Activated CD4-positive, CD25-positive, alpha-beta regulatory T cell treated with anti-CD3 and anti-CD28 coated beads, Interleukin-2, amount 50 U/mL, for 24 hours (primary cell): ENCODE measurements around the gene CFAP299.
"Not testable (repeated sequence)": the region's sequence is repeated elsewhere in the genome, so short reads cannot be mapped to it uniquely, and the experiment has no call there.

Source experiments
- ATAC-seq, 2 donors: fragments of 150-1000 bp; cut with Tn5 transposase; one replicate each; pipeline ENCODE4 v1.10.0; 2021; ENCODE audit warnings: mild to moderate bottlenecking in 1 of 2, moderate library complexity in 1 of 2

Gene CFAP299

DNA sequence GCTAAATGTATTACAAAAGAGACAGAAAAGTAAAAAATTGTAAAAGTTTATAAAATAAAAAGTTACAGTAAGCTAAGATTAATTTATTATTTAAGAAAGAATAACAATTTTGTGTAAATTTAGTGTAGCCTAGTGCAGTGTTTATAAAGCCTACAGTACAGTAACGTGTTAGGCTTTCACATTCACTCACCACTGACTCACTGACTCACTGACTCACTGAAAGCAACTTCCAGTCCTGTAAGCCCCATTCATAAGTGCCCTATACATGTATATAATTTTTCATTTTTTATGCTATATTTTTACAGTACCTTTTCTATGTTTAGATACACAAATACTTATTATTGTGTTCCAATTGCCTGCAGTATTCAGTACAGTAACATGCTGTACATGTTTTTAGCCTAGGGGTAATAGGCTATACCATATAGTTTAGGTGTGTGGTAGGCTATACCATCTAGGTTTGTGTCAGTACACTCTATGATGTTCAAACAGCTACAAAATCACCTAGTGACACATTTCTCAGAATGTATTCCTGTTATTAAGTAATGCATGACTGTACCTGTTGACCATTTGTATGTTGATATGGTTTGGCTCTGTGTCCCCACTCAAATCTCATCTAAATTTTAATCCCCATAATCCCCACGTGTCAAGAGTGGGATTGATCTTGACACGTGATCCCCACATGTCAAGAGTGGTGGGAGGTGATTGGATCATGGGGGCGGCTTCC, 57.9 kb downstream of the CFAP299 start:
- ATAC-seq: peak; percentile 98

DNA sequence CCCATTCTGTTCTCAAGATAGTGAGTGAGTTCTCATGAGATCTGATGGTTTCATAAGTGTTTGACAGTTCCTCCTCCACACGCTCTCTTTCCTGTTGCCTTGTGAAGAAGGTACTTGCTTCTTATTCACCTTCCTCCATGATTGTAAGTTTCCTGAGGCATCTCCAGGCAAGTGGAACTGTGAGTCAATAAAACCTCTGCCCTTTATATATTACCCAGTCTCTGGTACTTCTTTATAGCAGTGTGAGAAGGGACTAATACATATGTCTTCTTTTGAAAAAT, 58.4 kb downstream of the CFAP299 start:
- ATAC-seq: peak in 1 of 2 donors; percentile 8

DNA sequence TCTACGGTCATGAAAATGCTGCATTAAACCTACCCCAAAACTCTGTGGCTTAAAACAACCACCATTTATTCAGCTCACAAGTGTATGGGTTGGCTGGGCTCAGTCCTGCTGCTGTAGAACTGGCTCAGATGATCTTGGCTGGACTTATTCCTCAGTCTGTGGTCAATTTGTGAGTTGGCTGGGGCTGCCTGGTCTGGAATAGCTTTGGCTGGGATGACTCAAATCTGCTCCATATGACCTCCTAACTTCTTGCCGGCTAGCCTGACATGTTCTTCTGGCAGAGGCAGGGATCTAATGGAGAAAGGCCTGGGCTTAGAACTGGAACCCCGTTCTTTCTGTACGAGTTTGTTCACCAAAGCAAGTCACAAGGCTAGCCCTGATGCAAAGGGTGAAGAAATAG, 71.7 kb downstream of the CFAP299 start:
- no peak for ATAC-seq

- no peak for ATAC-seq
Observed at GRCh38 chr4:80409809-80410208, 74.3 kb downstream of the CFAP299 start.

- no peak for ATAC-seq
Observed at GRCh38 chr4:80412322-80412721, 76.8 kb downstream of the CFAP299 start.

DNA sequence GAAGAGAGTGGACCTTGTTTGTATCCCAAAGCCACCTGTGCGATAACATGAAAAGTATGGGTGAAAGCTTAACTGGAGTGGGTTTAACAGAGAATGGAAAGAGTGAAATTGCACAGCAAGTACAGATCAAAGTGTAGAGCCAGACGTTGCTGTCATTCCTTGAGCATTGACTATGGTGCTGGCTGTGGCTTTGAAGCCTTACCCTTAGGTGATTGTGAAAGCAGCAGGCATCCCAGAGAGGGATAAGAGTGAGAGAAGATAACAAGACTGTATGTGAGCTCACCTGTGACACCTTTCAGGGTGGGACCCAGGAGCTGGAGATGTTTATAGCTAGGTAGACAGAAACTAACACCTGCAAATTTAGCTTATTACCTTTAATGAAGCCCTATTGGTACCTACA, 77.6 kb downstream of the CFAP299 start:
- no peak for ATAC-seq

DNA sequence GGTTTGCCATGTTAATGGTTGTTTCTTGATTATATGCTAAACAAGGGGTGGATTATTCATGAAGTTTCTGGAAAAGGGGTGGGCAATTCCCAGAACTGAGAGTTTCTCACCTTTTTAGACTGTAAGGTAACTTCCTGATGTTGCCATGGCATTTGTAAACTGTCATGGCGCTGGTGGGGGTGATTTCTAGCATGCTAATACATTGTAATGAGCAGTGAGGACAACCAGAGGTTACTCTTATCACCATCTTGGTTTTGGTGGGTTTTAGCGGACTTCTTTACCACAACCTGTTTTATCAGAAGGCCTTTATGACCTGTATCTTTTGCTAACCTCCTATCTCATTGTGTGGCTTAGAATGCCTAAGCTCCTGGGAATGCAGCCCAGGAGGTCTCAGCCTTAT, 81.5 kb downstream of the CFAP299 start:
- no peak for ATAC-seq

DNA sequence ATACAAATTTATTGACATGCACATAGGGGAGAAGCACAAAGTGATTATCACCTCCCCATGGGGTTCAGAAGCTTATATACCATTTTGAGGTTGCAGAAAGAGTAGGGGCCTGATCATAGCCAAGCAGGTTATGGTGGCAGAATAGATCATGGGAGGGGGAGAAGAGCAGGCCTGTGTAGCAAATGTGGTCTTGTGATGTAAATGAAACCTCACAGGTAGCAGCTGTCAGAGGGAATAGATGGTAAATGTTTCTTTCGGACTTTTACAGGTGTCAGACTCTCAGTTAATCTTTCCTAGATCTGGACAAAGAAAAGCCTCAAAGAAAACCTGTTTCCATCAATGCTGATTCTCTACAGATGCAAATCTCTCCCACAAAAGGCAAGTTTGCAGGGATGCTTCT, 84.4 kb downstream of the CFAP299 start:
- ATAC-seq: no peak

GRCh38 chr4:80420638-80421037, 85.1 kb downstream of the CFAP299 start:
- no peak for ATAC-seq

GRCh38 chr4:80422727-80423404, 87.3 kb downstream of the CFAP299 start:
- ATAC-seq: peak; percentile 83 to 93

DNA sequence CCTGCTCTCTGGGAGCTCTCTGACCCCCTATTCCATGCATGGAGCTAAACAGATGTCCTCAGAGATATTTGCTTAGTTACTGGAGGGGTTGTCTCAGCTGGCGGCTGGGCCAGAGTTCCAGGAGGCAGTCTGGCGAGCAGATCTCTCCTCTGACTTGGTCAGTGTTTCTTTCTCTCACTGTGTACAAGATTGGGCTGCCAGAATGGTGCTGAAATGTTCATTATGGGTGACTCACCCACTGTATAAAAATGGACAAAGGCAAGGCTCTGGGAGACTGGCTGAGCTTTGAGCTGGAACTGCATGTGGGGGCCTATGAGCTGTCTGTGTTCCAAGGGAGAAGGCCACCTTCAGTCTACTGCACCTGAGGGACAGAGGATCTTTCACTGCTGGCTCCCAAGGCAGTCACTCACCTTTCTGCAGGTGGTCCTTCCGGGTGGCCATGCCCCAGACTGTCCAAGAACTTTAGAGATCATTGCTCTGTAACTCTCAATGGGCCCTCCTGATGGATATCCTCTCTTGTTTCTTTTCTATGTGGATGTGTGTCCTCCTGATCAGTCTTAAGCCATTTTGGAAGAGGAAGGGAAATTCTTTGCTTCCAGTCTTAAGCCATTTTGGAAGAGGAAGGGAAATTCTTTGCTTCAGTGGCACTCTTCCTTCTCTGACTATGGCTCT, 88.2 kb downstream of the CFAP299 start:
- ATAC-seq: no peak

GRCh38 chr4:80424225-80424581, 88.7 kb downstream of the CFAP299 start:
- ATAC-seq: no peak

DNA sequence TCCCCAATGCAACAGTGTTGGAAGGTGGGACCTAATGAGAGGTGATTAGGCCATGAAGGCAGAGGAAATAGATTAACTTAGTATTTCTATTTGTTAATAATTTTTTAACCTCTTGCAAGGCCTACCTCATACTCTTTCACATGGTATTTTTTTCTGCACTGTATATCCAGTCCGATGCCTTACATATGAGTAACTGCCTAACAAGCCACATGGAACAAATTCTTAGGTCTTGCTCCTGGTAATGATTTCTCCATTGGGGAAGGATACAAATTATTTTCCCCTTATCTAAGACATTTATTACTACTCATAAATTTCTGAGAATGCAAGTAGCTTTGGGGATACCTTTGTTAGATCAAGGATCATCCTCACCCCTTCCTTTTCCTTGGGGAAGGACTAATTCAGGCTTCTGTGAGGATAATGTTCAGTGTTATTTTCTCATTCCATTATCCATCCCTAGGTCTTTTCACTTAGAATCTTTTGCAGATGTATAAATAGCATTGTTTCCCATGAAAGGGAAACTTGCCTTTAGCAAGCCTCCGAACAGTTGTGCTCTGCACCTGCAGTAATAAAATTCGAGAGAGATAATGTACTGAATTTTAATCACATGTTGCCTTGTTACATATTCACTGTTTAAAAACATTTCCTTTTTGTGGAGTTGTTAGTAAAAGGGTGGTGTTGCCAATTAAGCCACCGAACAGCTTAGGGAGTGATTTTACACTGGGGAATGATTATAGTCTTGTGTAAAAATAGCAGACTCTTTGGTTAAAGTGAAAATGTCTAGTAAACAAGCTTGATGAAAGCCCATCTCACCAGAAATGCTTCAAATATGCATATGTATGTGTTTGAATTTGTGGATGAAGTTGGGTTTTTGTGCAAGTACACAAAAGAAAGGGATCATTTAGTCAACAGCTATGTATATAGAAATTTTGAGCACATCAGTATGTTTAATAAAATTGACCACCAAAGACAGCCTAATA, 89.9 kb downstream of the CFAP299 start:
- no peak for ATAC-seq

DNA sequence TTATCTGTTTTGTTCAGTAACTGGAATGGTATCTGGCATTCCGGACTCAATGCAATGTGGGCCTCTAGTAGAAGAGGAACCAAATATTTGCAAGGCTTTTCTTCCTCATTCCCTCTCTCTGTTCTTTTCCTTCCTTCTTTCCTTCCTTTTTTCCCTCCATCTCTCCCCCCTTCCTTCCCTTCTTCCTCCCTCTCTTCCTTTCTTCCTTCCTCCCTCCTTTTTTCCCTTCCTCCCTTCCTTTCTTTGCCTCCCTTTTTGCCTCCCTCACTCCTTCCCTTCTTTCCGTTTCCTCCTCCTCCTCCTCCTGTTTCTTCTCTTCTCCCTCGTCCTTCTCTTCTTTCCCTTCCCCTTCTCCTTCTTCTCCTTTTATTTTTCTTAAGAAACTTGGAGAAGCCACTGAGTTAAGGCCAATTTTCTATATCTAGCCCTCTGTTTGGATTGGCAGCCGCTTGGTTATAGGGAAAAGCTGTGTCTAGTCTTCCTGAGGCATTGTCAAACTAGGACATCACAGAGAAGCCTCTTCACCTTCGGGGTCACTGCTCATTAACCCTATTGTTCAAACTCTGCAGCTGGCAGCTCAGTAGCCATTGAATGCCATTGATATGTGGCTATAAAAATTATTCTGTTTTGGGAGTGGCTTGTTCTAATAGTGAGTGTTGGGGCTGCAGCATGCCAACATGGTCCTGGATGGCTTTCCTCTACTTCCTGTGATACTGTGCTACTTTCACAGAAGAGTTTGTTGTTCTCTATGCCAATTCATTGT, 95.9 kb downstream of the CFAP299 start:
- ATAC-seq: no peak

GRCh38 chr4:80434238-80434637, 98.7 kb downstream of the CFAP299 start:
- ATAC-seq: no peak

DNA sequence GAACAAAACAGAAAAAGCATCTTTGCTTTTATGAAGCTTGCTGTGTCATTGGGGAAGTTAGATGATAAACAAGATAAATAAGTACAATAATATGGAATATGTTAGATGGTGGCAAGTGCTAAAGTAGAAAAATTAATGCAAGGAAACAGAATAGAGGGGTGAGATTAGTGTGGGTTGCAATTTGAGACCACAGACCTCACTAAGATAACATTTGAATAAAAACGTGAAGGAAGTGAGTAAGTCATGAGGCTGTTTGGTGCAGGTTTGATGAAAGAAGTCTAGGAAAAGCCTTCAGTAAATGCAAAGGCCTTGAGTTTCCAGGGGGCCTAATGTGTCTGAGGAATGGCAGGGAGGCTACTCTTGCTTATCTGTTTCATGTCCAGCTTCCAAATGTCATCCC, 102.5 kb downstream of the CFAP299 start:
- no peak for ATAC-seq

DNA sequence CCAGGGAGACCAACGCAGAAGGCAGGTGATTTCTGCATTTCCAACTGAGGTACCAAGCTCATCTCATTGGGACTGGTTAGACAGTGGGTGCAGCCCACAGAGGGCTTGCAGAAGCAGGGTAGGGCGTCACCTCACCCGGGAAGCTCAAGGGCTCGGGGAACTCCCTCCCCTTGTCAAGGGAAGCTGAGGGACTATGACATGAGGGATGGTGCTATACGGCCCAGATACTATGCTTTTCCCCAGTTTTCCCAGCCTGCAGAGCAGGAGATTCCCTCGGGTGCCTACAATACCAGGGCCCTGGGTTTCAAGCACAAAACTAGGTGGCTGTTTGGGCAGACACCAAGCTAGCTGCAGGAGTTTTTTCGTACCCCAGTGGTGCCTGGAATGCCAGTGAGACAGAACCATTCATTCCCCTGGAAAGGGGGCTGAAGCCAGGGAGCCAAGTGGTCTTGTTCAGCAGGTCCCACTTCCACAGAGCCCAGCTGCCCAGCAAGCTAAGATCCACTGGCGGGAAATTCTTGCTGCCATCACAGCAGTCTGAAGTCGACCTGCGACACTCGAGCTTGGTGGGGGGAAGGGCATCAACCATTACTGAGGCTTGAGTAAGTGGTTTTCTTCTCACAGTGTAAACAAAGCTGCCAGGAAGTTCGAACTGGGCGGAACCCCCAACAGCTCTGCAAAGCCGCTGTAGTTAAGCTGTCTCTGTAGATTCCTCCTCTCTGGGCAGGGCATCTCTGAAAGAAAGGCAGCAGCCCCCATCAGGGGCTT, 103.9 kb downstream of the CFAP299 start:
- ATAC-seq: not testable (repeated sequence)

- ATAC-seq: no peak
Observed at GRCh38 chr4:80446248-80446647, 110.7 kb downstream of the CFAP299 start.

DNA sequence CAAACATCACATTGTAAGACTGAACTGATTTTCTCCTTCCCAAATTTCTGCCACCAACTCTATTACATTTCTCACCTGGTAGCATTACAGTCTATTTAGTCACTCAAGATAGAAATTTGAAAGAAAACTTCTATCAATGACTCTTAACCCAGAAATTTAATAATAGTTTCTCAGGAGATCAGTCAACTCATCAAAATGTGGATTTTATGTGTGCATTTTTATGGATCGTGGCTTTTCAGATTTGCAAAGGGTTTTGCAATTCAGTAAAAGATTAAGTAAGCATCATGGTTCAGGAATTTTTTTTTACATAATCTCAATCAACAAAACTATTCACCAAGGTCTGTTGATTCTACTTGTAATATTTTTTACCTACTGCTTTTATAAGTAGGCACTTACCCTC, 111.1 kb downstream of the CFAP299 start:
- no peak for ATAC-seq

GRCh38 chr4:80447493-80447892, 112.0 kb downstream of the CFAP299 start:
- no peak for ATAC-seq

DNA sequence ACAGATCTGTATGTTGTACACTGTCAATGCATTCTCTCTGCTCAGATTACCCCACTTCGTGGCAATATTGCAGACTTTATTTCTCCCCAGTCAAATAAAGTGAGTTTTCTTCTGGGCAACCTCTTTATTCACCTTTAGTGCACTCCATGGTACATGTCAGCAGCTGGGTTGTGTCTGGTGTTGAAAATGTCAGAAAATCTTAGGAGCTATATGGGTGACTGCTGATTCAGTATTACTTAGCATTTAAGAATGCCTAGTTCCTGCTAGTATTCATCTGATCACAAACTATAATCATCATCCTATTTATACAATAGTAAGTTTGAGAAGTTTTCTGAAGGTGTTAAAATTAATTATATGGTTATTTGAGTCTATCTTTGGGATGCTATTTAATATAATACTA, 112.5 kb downstream of the CFAP299 start:
- no peak for ATAC-seq

DNA sequence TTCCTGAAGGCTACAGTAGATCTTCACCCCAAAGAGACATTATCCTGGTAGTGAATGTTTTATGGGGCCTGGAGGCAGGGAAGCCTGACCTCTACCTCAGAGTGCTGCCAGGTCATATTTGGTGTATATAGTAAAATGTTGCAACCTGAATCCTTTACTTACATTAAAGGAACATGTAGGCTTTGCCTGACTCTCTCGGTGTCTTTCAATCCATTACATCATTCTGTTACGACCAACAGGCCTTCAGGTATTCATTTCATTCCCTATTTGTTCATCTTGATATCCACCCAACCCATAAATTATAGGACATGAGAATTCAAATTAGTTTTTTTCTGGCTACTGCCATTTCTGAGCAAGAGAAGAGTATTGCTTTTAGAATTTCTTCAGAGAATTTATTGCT, 116.5 kb downstream of the CFAP299 start:
- ATAC-seq: no peak
